Left ventricle myocardium superior (tissue), 1 donor: ENCODE data around the gene GATAD2B. TPM values are rescaled to one million over a fixed set of nuclear protein-coding genes. Genes with fewer than 3 reads are reported as not detected.
A peak's percentile ranks its signal among the peaks of the same experiment; 100 is the strongest.
"Not testable (repeated sequence)": the region's sequence is repeated elsewhere in the genome, so short reads cannot be mapped to it uniquely, and the experiment has no call there.

Experiments used
- ATAC-seq: fragments of 200-7000 bp; cut with Tn5 transposase; one replicate; pipeline ENCODE4 v1.9.1; 2020; ENCODE audit warnings: mild to moderate bottlenecking, moderate library complexity
- DNase-seq: peaks from one replicate; pipeline ENCODE4 v3.0.0-alpha.2; 2020
- intact Hi-C: fragments of 100-400 bp; cut with micrococcal nuclease; formaldehyde crosslinking; loops from one replicate; pipeline ENCODE4 v1.11.0; 2022
- total RNA-seq: library from RNA; stranded (reverse); fragmentation: NEBNext Ultra II Directional; extraction: Animal tissue kit (Norgen Biotek cat#: 25700); gene quantifications from one replicate; pipeline ENCODE4 v1.2.1, GENCODE V29; 2021
- donor health status: DM: no; HTN: yes; CAD: no; lungs with severe emphysema.

The GATAD2B gene
- total RNA-seq, 1 donor from 2014 or later = 34.6 TPM

GRCh38 chr1:153933955-153934354 is 11.2 kb upstream of the GATAD2B start:
- no peak for DNase-seq
- intact Hi-C loops = no loop called here
- no peak for ATAC-seq

- DNase-seq = no peak
- ATAC-seq = no peak
- intact Hi-C loops = no loop called here
Measured at GRCh38 chr1:153933430-153933829, 10.7 kb upstream of the GATAD2B start.

GRCh38 chr1:153932156-153933131 is 9.7 kb upstream of the GATAD2B start:
- DNase-seq (no peak), ATAC-seq (no peak)
- intact Hi-C loops = no loop called here

GRCh38 chr1:153929981-153930948 is 7.5 kb upstream of the GATAD2B start:
- DNase-seq (no peak), ATAC-seq (no peak)
- intact Hi-C loops = loop anchor here (10.0 kb wide), 1 partner anchor 105 kb away; no protein-coding TSS in a partner anchor

GRCh38 chr1:153929426-153929825 is 6.7 kb upstream of the GATAD2B start:
- ATAC-seq = no peak
- intact Hi-C loops = loop anchor here (10.0 kb wide), 1 partner anchor 105 kb away; no protein-coding TSS in a partner anchor
- DNase-seq = no peak

GRCh38 chr1:153928791-153929341 is 6.1 kb upstream of the GATAD2B start:
- intact Hi-C loops = loop anchor here (10.0 kb wide), 1 partner anchor 104 kb away; no protein-coding TSS in a partner anchor
- ATAC-seq (no peak), DNase-seq (no peak)

- intact Hi-C loops = loop anchor here (10.0 kb wide), 1 partner anchor 103 kb away; no protein-coding TSS in a partner anchor
- DNase-seq = no peak
- no peak for ATAC-seq
Measured at GRCh38 chr1:153928245-153928644, 5.5 kb upstream of the GATAD2B start.

GRCh38 chr1:153926405-153926804 is 3.6 kb upstream of the GATAD2B start:
- intact Hi-C loops = loop anchor here (10.0 kb wide), 1 partner anchor 102 kb away; no protein-coding TSS in a partner anchor
- no peak for DNase-seq
- no peak for ATAC-seq

DNA sequence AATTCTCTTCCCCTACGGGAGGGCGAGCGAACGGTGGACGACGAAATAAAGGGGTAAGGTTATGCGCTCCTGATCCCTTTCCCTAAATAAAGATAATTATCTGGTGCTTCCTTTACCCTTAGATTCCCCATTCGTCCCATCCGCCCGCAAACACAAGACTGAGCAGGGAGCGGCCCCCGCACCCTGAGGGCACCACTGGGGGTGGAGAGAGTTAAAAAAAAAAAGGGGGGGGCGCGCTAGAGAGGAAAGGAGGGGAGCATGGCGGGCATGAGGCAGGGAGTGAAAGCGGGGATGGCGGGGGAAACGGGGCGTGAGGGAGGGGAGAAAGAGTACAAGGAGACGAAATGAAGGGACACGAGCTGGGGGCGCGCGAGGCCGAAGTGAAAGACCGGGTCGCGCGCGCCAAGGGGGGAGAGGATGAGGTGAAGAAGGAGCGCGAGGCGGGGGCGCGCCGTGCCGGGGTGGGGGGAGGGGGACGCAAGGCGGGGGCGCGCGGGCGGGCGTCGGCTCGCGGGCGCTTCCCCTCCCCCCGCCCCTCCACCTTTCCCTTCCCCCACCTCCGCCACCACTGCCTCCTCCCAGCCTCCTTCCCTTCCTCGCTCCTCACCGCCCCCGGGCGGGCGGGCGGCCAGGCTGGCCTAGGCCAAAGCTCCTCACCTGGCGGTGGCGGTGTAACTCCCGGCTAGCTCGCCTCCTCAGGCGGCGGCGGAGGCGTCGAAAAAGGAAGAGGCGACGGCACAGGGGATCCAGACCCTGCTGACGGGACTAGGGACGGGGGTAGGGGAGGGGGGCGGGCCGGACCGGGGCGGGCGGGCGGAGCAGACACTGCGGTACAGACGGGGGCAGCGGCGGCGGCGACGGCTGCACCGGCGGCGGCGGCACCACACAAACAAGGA is 448 bp downstream of the GATAD2B start:
- peak; percentile 45 for ATAC-seq
- no peak for DNase-seq
- intact Hi-C loops = loop anchor here (10.0 kb wide), 1 partner anchor 98 kb away; no protein-coding TSS in a partner anchor

DNA sequence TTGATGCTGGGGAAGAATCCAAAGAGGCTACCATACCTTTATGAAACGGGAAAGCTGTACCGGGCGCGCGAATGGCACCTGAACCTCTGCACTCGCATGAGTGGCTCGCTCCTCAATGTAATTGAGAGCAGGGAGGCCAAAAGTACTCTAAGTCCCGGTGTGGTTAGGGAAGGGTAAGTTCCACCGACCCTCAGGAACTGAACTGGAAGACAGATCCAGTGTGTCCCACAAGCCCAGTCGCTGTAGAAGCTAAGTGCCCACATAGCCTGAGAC is 1.0 kb downstream of the GATAD2B start:
- ATAC-seq = no peak
- intact Hi-C loops = loop anchor here (10.0 kb wide), 1 partner anchor 97 kb away; no protein-coding TSS in a partner anchor
- DNase-seq = no peak

DNA sequence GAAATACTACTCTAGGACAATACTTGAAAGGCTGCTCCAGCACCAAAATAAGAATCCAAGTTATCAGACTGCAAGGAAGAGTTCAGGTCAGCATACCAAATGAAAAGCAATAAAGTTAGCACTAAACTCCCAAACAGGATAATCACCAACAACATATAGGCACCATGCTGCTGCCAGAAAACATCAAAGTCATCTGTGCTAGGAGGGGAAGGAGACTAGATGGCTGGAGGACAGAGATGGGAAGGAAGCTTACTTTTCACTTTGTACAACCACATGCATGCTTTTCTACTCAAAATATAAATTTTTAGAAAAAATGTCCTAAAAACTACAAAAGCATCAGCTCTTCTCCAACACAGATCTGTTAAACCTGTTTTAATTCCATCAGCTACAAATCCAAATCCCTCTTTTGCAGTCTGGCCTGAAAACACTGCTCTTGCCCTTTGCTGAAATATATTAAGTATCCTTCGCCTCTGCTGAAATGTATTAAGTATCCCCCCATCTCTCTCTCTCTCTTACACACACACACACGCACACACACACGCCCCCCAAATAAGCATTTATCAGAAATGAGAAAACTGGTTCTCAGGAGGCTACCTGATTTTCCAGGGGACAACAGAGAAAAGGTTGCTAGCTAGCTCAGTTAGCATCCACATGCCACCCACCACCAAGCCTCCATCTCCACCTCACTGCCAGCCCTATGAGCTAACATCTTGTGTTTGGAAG is 1.5 kb downstream of the GATAD2B start:
- no peak for ATAC-seq
- no peak for DNase-seq
- intact Hi-C loops = loop anchor here (10.0 kb wide), 1 partner anchor 96 kb away; no protein-coding TSS in a partner anchor

DNA sequence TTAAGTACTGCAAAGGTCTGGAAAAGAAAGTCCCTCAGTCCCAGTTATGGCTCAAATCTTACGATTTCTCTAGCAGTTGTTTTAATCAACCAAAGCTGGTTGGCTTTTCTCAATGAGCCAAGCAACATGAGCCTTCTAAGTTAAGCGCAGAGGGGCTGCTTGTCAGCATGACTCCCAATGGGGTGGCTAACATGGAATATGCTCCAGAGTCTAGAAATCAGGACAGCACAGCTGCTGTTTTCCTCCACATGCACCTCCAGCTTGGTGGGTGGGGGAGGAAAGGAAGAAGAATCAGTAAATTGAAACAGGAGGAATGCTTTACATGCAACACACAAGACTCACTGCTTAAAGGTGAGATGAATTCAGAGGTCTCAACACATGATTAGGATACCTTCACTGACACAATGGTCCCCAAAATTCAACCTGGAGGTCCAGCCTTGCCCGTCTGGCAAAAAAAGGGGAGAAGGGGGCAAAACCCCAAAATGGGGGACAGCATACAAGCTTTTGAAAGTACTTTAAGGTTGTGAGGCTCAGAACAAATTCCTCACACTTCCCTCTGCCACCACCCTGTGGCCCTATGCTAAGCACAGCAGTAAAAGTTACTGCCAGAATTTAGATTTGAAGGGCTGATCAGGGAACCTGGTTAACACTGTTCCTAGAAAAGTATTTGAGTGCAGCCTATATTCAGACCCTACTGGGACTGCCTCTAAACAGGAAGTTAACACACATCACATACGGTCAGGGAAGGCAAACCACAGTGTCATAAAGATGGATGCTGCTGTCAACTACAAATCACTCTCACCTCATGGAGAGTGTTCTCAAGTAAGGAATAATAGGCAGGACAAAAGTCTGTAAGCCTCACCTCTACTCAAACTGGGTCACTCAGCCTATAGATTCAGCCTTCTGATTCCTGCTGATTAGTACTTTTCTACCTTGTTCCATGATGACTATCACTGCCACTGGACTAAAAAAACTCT is 2.6 kb downstream of the GATAD2B start:
- DNase-seq (no peak), ATAC-seq (no peak)
- intact Hi-C loops = loop anchor here (10.0 kb wide), 1 partner anchor 95 kb away; no protein-coding TSS in a partner anchor

DNA sequence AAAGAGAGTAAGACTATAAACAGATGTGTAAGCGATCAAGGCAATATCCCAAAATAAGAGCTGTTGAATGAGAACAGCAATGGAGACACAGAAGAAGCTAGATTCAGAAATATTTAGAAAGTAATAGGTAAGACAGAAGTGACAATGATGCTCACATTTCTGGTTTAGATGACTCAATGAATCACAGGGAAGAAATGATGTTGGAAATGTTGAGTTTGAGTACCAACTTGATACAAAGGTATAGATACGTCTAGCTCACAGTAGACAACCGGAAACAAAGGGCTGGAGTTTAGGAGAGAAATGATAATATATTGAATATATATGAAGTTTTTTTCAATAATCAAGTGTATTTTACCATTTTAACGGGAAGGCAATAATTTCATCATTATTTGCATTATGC is 6.5 kb downstream of the GATAD2B start:
- ATAC-seq (no peak), DNase-seq (no peak)
- intact Hi-C loops = no loop called here

DNA sequence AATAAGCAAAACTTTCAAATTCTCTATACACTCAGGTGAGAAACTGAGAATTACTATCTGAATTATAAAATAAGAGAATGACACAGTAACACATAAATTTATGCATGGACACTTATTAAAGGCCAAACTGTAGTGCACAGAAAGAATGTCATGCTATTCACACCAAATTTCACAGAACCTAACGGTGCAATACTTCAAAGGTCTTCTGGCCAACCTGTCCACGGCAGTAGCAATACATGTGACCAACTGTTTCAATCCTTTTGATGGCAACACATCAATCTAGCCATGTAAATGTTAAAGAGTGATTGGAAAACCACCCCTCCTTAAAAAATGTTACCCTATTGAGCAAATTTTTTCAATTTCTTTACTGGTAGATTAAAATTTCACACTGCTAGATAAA is 10.4 kb downstream of the GATAD2B start:
- no peak for DNase-seq
- no peak for ATAC-seq
- intact Hi-C loops = no loop called here

- ATAC-seq, intact Hi-C loops, DNase-seq: not testable (repeated sequence)
Measured at GRCh38 chr1:153910560-153910959, 12.2 kb downstream of the GATAD2B start.

- intact Hi-C loops = no loop called here
- no peak for ATAC-seq
- DNase-seq = no peak
Measured at GRCh38 chr1:153908071-153908470, 14.7 kb downstream of the GATAD2B start.
